GM12801 (cell line): ENCODE data around the gene MZB1.

ENCODE experiments used
- TF ChIP-seq, protein P1 (sequence below): IDR thresholded peaks from one replicate; pipeline ENCODE4 v1.5.1; 2011; ENCODE audit warnings: control low read depth; ENCODE audit not compliant: insufficient read length; ENCODE audit errors: extremely low read depth

The MZB1 gene

DNA sequence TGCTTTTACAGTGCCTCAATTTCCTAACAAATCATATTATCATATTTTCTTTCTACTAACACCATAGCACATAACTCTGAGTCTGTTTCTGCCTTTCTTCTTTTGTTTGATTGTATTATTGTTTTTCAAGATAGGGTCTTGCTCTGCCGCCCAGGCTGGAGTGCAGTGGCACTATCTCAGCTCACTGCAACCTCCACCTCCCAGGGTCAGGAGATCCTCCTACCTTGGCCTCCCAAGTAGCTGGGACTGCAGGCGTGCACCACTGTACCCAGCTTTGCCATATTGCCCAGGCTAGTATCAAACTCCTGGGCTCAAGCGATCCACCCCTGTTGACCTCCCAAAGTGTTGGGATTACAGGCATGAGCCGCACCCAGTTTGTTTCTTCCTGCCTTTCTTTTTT is 29.3 kb downstream of the MZB1 start:
- TF ChIP-seq, protein P1, sequence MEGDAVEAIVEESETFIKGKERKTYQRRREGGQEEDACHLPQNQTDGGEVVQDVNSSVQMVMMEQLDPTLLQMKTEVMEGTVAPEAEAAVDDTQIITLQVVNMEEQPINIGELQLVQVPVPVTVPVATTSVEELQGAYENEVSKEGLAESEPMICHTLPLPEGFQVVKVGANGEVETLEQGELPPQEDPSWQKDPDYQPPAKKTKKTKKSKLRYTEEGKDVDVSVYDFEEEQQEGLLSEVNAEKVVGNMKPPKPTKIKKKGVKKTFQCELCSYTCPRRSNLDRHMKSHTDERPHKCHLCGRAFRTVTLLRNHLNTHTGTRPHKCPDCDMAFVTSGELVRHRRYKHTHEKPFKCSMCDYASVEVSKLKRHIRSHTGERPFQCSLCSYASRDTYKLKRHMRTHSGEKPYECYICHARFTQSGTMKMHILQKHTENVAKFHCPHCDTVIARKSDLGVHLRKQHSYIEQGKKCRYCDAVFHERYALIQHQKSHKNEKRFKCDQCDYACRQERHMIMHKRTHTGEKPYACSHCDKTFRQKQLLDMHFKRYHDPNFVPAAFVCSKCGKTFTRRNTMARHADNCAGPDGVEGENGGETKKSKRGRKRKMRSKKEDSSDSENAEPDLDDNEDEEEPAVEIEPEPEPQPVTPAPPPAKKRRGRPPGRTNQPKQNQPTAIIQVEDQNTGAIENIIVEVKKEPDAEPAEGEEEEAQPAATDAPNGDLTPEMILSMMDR = no peak

DNA sequence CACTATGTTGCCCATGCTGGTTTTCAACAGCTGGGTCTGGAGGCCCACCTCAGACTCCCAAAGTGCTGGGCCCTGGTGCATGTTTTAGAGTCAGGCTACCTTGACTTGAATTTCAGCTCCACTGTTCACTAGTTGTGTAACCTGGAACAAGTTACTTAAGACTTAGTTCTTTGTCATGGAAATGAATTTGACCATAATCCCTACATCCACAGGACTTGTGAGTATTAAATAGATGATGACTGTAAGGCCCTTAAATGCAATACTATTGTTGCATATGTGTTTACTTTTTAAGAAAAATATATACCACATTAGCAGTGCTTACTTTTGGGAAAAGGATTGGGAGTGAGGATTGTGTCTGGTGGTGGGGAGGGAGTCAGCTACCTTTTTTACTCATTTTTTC is 31.6 kb downstream of the MZB1 start:
- TF ChIP-seq, protein P1 = no peak

DNA sequence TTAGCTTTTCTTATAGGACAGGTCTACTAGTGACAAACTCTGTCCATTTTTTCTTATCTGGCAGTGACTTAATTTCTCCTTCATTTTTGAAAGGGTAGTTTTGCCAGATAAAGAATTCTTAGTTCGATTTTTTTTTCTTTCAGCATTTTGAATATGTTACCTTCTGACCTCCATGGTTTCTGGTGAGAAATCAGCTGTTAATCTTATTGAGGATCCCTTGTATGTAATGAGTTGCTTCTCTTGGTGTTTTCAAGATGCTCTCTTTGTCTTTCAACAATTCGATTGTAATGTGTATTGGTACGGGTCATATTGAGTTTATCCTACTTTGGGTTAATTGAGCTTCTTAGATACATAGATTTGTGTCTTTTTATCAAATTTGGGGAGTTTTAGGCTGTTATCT is 35.5 kb downstream of the MZB1 start:
- TF ChIP-seq, protein P1 = no peak

DNA sequence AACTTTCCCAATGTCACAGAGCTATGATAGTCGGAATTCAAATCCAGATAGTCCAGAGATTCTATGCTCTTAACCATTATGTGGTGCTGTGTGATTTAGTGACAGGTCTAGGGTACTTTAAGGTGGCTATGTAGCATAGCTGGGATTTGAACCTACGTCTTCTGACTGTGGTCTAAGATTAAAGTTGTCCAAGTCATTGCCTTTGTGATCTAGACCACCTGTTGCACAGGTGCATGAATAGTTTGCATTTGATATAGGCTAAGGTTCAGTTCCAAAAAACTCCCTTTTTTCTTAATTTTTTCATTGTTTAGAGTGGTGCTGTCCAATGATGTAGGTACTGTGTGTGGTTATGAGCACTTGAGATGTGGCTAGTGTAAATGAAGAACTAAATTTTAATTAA is 45.5 kb downstream of the MZB1 start:
- TF ChIP-seq, protein P1 = no peak

DNA sequence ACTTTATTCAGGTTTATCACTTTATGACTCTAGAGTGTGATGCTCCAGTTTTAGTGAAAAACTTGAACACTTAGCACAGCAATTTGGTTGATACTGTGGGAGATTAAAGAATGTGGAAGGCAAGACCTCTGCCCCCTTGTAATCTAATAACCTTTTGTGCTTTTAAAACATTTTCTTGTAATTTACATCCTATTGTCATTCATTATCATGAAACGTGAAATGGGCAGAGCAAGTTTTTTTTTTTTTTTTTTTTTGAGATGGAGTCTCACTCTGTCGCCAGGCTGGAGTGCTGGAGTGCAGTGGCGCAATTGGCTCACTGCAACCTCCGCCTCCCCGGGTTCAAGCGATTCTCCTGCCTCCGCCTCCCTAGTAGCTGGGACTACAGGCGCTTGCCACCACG is 46.2 kb downstream of the MZB1 start:
- TF ChIP-seq, protein P1 = no peak

DNA sequence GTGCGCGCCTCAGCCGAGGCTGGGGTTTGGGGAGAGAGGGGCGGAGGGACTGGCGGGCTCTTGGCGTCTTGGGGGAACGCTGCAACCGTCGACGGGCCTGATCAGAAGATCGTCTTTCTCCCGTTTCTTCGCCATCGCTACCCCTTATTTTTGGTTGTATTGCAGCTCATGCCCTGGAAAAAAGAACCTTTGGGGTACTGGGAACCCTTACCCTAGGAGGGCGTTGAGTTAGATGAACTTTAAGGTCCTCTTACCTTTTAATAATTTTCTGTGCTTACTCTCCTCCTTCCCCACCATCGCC is 47.3 kb downstream of the MZB1 start:
- TF ChIP-seq, protein P1 = no peak

DNA sequence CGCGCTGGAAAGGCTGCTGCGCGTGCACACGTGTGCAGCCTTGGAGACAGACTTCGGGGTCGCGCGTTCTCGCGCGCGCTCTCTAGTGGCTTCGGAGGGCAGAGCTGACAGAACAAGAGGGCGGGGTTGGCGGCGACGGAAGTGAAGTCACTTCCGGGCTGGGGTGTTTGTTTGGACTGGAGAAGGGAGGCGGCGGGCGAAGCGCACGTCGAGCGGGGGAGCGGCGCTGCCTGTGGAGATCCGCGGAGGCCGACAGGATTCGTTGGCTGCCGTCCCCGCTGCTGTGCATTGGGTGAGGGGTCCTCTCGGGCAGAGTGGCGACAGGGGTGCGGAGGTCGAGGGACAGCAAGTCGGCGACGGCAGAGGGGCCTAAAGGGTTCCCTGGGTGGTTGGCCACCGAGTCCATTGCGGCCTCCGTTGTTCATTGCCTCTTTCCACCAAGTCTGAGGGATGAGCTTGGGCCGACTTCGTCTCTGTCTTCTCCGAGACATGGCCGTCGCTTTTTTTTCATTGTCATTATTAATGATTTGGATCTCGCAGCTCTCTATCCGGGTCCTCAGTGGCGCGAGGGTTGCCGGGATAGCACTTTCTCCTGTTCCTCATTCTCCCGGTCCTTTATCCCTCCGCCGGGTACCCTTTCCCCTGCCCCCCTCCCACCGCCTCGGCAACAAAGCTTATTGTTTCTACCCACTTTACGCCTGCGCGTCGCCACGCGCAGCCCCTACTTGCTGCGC is 47.9 kb downstream of the MZB1 start, which contains the start of gene PAIP2:
PAIP2 (plus strand) TSS at position 166 of the 734 bp plus-strand sequence. CDS start 21,931 bp downstream, outside the sequence.
- TF ChIP-seq, protein P1 = no peak
